Measurements from ENCODE around the gene FOXP1. TPM values are rescaled to one million over a fixed set of nuclear protein-coding genes. Genes with fewer than 3 reads are reported as not detected.

FOXP1 gene
- total and polyA plus RNA-seq, 2 experiments from 2014 or later = 121 to 132 TPM

DNA sequence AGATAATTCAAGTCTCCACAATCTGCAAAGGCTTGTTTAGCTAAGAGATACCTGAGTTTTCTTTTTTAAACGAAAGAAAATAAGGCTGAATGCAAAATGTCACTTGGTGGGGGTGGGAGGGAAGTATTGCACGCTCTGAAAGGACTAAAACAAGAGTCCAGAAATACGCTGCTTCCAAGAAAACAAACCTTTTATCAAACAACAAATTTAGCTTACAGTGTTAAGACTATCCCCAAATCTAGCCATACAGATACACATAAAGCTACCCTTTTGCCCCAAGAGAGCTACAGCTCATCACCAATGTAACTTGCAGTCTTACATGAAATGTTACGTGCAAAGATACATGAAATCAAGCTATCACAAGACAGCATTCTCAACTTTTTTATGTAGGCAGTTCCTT is 522.5 kb downstream of the FOXP1 start:
- no peaks in the 10 kb centered on the region for H3K27me3 ChIP-seq
- H3K36me3 ChIP-seq = no peaks in the 10 kb centered on the region
- peaks cover 62% of the 10 kb centered on the region for H3K4me1 ChIP-seq (ENCODE audit: low read depth)
- peak overlapping the region; percentile 99 for H3K27ac ChIP-seq
- no peaks in the 10 kb centered on the region for H3K9me3 ChIP-seq (ENCODE audit: low read depth)
- H3K4me3 ChIP-seq = peak overlapping the region; percentile 83
- DNase-seq (ENCODE audit: low read depth in 1 of 2, low spot score in 1 of 2) = no peak
- TF ChIP-seq, protein P1, sequence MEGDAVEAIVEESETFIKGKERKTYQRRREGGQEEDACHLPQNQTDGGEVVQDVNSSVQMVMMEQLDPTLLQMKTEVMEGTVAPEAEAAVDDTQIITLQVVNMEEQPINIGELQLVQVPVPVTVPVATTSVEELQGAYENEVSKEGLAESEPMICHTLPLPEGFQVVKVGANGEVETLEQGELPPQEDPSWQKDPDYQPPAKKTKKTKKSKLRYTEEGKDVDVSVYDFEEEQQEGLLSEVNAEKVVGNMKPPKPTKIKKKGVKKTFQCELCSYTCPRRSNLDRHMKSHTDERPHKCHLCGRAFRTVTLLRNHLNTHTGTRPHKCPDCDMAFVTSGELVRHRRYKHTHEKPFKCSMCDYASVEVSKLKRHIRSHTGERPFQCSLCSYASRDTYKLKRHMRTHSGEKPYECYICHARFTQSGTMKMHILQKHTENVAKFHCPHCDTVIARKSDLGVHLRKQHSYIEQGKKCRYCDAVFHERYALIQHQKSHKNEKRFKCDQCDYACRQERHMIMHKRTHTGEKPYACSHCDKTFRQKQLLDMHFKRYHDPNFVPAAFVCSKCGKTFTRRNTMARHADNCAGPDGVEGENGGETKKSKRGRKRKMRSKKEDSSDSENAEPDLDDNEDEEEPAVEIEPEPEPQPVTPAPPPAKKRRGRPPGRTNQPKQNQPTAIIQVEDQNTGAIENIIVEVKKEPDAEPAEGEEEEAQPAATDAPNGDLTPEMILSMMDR (IDR thresholded peaks at IDR 0.05; ENCODE audit: low read depth, low read length) = no peak

DNA sequence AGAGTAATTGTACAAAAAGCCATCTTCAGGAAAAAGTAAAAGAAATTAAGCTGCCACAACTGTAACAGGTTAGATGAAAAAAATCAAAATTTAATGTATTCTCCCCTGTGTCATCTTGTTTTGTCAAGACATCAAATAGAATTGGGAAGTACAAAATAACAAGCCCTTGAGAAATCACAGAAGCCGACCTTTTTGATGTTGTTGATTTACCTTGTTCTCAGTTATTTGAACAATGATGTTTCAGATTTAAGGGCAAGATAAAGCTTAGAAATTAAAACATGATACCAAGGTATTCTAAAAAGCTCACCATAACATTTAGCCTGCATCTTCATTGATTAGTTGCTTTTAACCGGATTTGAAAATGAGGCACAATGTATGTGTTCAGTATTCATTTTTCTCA is 523.0 kb downstream of the FOXP1 start:
- Histone ChIP-seq H3K4me3 (no peak overlapping the region), H3K36me3 (no peaks in the 10 kb centered on the region), H3K9me3 (ENCODE audit: low read depth) (no peaks in the 10 kb centered on the region), H3K4me1 (ENCODE audit: low read depth) (peaks cover 59% of the 10 kb centered on the region), H3K27ac (peak overlapping the region; percentile 99), H3K27me3 (no peaks in the 10 kb centered on the region)
- no peak for DNase-seq (ENCODE audit: low read depth in 1 of 2, low spot score in 1 of 2)
- TF ChIP-seq, protein P1 (IDR thresholded peaks at IDR 0.05; ENCODE audit: low read depth, low read length) = no peak

DNA sequence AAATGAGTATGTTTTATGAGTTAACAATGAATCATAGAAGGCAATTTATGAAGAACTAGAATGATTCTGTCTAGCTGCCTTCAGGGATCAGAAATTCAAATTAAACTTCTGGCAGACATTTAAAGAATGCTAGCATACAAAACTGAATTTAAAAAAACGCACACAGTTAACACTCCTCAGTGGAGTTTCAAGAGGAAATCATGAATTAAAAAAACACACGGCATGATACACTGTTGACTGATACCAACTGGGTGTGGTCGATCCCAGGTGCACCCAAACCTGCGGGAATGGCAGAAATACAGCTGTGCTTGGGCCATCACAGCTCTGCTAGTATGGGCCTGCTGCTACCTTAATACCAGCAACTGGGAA is 526.0 kb downstream of the FOXP1 start:
- Histone ChIP-seq H3K36me3 (no peaks in the 10 kb centered on the region), H3K9me3 (ENCODE audit: low read depth) (no peaks in the 10 kb centered on the region), H3K4me3 (no peak overlapping the region), H3K4me1 (ENCODE audit: low read depth) (peaks cover 64% of the 10 kb centered on the region), H3K27me3 (no peaks in the 10 kb centered on the region), H3K27ac (no peak overlapping the region)
- DNase-seq (ENCODE audit: low read depth in 1 of 2, low spot score in 1 of 2) = no peak
- TF ChIP-seq, protein P1 (IDR thresholded peaks at IDR 0.05; ENCODE audit: low read depth, low read length) = no peak

DNA sequence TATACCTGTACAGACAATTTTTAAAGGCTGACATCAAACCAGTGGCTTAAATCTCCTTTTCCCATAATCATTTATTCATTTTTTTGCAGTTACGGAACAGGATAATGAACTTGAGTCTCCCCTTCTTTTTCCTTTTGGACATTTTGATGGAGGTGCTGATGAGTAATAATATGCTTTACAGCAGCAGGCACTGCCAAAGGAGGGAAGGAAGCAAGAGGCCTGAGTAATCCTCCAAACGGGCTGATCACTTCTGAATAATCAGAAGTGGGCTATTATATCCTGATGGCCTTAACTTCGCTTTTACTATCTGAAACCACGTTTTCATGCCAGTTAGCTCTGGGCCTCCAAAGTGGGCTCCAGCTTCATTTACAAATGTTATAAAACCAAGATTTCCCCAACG is 527.2 kb downstream of the FOXP1 start:
- H3K27me3 ChIP-seq = no peaks in the 10 kb centered on the region
- peak in 1 of 2 donors; percentile 59 for DNase-seq (ENCODE audit: low read depth in 1 of 2, low spot score in 1 of 2)
- no peaks in the 10 kb centered on the region for H3K9me3 ChIP-seq (ENCODE audit: low read depth)
- H3K4me3 ChIP-seq = no peak overlapping the region
- TF ChIP-seq, protein P1 (IDR thresholded peaks at IDR 0.05; ENCODE audit: low read depth, low read length) = no peak
- H3K4me1 ChIP-seq (ENCODE audit: low read depth) = peaks cover 58% of the 10 kb centered on the region
- H3K27ac ChIP-seq = no peak overlapping the region
- peaks cover 9% of the 10 kb centered on the region for H3K36me3 ChIP-seq

DNA sequence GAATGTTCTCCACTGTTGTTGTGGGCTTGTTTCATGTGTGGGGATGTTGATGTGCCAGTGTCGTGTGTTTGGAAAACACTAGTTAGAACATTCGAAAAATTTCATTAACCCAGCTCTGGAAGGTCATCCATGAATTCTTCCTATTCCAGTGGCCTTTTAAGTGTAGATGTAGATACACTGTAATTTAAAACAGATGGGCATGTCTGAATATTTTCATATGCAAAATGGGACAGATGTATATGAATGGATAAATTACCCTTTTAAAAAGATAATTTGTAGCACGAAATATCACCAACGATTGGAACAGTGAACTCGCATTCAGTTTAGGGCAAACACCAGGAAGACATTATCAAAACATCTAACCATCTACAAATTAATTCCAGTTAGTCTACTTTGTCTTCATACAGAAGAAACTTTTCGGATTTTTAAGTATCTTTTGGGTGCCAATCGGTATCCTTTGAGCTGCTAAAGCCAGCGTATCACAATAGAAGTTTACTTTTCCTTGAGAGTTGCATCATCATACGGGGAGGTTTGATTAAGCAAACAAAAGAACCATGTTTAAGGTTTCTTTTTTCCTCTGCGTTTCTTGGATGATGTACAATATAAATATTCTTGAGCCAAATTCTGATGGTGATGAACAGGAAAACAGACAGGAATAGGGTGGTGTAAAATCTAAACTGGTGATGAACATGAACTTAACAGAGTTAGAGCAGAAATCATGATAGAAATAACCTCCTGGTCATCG is 528.1 kb downstream of the FOXP1 start:
- Histone ChIP-seq H3K4me3 (no peak overlapping the region), H3K9me3 (ENCODE audit: low read depth) (no peaks in the 10 kb centered on the region), H3K36me3 (peaks cover 16% of the 10 kb centered on the region), H3K4me1 (ENCODE audit: low read depth) (peaks cover 58% of the 10 kb centered on the region), H3K27me3 (no peaks in the 10 kb centered on the region), H3K27ac (no peak overlapping the region)
- DNase-seq (ENCODE audit: low read depth in 1 of 2, low spot score in 1 of 2) = peak in 1 of 2 donors; percentile 88
- TF ChIP-seq, protein P1 (IDR thresholded peaks at IDR 0.05; ENCODE audit: low read depth, low read length) = no peak

Measured in cardiac muscle cell (in vitro differentiated cells and primary cell).